ENCODE results near the gene TMEM187.

- TF ChIP-seq, protein P1, sequence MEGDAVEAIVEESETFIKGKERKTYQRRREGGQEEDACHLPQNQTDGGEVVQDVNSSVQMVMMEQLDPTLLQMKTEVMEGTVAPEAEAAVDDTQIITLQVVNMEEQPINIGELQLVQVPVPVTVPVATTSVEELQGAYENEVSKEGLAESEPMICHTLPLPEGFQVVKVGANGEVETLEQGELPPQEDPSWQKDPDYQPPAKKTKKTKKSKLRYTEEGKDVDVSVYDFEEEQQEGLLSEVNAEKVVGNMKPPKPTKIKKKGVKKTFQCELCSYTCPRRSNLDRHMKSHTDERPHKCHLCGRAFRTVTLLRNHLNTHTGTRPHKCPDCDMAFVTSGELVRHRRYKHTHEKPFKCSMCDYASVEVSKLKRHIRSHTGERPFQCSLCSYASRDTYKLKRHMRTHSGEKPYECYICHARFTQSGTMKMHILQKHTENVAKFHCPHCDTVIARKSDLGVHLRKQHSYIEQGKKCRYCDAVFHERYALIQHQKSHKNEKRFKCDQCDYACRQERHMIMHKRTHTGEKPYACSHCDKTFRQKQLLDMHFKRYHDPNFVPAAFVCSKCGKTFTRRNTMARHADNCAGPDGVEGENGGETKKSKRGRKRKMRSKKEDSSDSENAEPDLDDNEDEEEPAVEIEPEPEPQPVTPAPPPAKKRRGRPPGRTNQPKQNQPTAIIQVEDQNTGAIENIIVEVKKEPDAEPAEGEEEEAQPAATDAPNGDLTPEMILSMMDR (IDR thresholded peaks at IDR 0.05) = no peak
- TF ChIP-seq POLR2A (IDR thresholded peaks at IDR 0.05) = no peak
Observed at GRCh38 chrX:154002215-154002719, 29.7 kb downstream of the TMEM187 start.

Data from heart left ventricle (tissue), 13 donors.